CD1c-positive myeloid dendritic cell (primary cell): ENCODE data around the gene NOVA2.

ENCODE experiments used
- DNase-seq: peaks from one replicate; pipeline ENCODE4 v3.0.0-alpha.2; 2016; ENCODE audit errors: extremely low spot score

NOVA2 gene

DNA sequence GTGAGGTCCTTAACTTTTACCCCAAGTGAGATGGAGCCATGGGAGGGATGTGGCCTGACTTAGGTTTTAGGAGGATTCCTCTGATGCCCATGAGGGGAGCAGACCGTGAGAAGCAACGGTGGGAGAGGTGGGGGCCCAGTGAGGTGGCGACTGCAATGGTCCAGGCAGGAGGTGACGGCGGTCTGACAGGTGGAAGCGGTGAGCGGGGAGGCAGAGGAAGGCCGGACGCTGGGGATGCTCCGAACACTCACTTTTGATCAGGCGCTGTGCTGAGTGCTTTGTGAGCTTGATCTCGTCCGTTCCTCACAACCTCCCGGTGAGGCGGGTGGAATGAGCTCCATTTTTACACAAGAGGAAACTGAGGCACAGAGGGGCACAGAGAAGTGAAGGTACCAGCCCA lies 11.6 kb downstream of the NOVA2 start:
- DNase-seq = no peak

DNA sequence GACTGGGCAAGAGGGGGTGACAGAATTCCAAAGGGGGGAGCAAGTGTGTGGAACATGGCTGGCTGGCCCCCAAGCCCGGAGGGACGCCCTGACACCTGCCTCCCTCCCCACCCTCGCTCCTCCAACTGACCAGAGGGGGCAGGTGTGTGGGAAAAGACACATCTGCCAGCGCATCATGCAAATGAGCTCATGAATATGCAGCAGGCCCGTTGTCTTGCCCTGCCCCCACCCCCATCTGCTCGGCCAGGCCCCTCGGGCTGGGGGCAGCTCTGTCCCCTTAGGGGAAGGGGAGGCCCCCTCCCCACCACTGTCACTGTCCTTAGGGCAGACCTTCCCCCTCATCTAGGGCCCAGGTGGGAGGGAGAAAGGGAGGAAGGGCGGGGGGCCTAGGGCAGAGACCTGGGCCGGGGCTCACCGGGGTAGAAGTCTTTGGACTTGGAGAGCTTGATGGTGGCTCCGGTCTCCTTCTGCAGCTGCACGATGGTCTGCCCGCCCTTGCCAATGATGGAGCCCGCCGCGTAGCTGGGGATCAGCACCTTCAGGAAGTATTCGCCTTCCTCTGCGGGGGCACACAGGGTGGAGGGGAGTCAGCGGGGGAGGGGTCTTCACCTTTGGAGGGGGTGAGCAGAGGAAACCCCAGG lies 12.9 kb downstream of the NOVA2 start:
- DNase-seq = no peak

- no peak for DNase-seq
These were observed 14.1 kb downstream of the NOVA2 start for GRCh38 chr19:45959517-45960025.

- DNase-seq = no peak
These were observed 14.7 kb downstream of the NOVA2 start for GRCh38 chr19:45958769-45959516.

DNA sequence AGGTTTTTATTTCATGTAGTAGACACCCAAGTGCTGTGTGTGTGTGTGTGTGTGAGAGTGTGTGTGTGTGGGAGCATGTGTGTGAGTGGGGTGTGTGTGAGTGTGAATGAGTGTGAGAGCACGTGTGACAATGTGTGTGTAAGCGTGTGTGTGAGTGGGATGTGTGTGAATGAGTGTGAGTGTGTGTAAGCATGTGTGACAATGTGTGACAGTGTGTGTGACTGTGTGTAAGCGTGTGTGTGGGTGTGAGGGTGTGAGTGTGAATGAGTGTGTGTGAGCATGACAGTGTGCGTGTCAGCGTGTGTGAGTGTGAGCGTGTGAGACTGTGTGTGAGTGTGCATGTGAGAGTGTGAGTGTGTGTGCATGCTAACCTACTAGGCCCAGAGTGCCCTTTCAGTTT lies 15.3 kb downstream of the NOVA2 start:
- no peak for DNase-seq

- no peak for DNase-seq
These were observed 17.6 kb downstream of the NOVA2 start for GRCh38 chr19:45955905-45956608.

DNA sequence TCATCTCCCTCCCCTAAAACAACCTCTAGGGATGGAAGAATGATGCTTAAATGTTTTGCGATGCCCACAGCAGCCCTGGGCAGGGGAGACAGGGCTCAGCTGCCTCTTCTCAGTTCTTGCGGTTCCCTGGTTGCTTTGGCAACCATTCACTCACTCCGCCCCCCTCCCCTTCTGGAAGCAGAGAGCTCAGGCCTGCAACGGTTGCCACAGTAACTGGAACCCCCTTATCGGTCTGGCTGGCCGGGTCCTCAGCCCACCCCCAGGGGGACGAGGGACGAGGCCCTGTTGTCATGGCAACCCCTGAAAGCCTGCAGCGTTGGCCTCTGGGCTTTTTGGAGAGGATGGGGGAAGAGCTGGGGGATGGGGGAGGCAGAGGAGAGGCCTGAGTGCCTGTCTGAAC lies 19.5 kb downstream of the NOVA2 start:
- DNase-seq = no peak

- no peak for DNase-seq
These were observed 20.0 kb downstream of the NOVA2 start for GRCh38 chr19:45953676-45954075.

GRCh38 chr19:45952686-45953505 lies 20.8 kb downstream of the NOVA2 start:
- peak; percentile 56 for DNase-seq

GRCh38 chr19:45952341-45952685 lies 21.4 kb downstream of the NOVA2 start:
- DNase-seq = no peak

GRCh38 chr19:45947926-45948325 lies 25.7 kb downstream of the NOVA2 start:
- no peak for DNase-seq

DNA sequence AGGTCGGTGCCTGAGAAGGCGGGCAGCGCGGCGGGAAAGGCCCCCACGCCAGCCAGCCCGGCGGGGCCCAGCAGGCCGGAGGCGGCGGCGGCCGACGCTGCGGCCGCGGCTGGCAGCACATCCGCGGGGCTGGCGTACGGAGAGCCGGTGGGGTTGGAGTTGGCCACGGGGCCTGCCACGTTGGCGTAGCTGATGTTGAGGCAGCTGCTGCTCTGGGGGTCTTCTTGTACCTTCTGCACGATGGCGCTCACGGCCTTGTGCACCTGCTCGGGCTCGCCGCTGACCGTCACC lies 33.2 kb downstream of the NOVA2 start:
- DNase-seq = no peak

- DNase-seq = no peak
These were observed 33.7 kb downstream of the NOVA2 start for GRCh38 chr19:45939792-45940514.

DNA sequence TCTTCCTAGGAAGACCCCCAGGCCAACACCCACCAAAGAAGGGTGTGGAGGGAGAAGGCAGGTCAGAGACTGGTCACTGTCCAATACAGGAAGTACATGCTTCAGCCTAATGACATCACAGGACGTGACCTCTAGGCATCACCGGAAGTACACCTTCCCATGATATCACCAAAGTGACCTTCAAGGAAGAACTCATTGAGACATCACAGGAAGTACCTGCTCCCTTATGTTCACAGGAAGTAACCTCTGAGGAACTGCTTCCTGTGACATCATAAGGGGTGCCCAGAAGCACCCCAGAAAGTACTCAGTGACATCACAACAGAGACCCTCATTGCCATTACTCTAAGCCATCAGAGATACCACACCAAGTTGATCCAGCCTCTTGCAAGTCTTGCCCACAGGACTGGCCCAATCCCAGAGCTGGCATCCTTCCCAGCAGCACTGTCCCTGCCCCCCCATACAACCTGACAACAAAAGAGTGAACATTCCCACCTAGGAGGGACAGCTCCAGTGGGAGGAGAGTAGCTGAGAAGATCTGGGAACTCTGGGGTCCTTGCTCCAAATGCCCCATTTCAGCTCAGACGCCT lies 34.8 kb downstream of the NOVA2 start:
- no peak for DNase-seq

DNA sequence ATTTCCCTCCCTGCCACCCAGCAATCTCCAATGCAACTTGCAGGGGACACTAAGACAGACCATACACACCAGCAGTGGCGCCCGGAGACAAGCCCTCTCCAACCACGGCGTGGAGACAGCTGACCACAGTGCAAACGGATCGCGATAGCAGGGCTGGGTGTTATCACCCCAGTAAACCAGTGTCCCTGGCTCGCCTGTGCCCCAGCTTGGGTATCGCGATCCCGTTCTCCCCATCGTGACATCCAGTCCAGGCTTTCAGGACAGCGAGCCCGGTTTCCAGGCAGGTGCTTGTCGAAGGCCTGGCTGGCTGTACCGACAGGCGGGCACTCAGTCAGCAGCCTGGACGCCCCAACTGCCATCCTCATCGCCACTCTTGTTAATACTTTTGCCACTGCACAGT lies 38.4 kb downstream of the NOVA2 start:
- DNase-seq = no peak

DNA sequence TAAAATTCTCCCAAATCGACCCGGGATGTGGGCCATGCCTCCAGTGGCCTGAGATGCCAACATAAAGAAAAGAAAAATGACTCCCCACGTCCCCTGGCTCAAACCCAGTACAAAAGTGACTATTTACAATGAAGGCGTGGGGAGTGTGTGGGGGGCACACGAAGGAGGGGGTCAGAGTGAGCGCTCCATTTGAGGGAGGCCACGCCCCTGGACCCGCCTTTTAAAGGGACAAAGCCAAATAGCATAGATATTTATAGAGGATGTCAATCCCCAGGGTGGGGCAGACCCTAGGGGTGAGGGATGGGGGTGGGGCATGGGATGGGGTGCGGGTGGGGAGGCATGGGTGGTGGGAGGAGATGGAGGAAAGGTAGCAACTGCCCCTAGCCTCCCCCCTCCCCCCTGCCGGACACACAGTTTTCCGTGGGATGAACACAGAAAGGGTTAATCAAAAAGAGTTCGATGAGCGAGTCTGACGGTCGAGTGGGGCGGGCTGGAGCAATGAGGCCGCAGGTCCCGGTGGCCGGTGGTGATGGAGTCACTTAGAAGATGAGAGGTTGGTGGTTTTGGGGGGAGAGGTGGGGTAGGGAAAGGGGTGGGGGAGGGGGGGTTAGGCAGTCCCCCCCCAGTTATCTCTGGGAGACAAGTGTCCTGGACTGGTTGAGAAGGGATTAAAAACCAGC lies 39.0 kb downstream of the NOVA2 start:
- DNase-seq = no peak

- DNase-seq = no peak
These were observed 39.9 kb downstream of the NOVA2 start for GRCh38 chr19:45933759-45934158.

DNA sequence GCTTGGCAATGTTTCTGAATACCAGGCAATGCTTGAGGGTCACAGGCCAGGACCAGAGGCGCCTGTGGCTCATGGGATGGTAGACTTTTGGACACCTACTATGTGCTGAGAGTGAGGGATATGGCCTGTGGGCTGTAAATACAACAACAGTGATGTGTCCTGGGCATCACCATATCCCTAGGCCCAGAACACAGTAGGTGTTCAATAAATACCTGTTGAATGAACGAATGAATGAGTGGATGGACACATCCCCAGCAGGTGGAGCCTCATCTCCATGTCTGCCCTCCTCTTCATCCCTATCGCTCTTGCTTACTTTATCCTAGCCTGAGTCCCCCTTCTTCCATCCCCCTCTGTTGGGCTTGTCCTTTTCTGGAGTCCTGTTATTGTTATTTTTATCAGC lies 42.6 kb downstream of the NOVA2 start:
- DNase-seq = no peak

GRCh38 chr19:45929247-45929646 lies 44.4 kb downstream of the NOVA2 start:
- no peak for DNase-seq

DNA sequence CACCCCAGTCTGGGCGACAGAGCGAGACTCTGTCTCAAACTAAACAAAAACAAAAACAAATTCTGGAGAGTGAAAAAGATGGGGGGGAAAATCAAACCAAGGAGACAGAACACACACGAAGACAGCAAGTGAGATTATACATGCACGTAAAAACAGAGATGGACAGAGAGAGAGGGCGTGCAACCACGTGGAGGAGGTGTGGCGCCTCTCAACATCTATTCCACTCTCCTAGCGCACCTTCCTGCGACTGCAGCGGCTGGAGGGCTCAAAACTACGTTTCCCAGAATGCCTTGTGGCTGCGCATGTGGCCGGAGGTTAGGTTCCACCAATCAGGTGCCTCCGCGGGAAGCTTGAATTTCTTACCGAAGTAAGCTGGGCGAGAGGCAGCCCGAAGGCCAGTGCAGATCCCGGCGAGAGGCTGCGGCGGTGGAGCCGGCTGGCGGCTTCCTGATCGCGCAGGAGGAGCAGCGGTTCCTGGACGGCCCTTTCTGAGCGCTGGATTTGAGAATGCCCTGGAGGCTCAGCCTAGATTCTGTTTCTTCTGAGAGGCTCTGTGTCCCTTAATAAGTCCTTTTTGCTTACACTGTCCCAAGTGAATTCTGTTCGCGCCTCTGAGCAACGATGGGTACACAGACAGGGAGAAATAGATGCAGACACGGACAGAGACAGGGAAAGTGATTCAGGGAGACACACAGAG lies 46.0 kb downstream of the NOVA2 start:
- peak; percentile 92 for DNase-seq
